Ascending aorta (tissue), 2 donors: ENCODE data around the gene ZFYVE28. TPM values are rescaled to one million over a fixed set of nuclear protein-coding genes. Genes with fewer than 3 reads are reported as not detected.

Experiments
- DNase-seq, 2 donors: peaks; one replicate each; pipeline ENCODE4 v3.0.0-alpha.2; 2019; ENCODE audit warnings: low spot score in 2 of 2
- H3K27ac ChIP-seq, 2 donors: fragments of 200-600 bp; sonication (generic); one replicate each; pipeline ENCODE4 v1.5.1; 2016 to 2017; ENCODE audit warnings: mild to moderate bottlenecking in 1 of 2
- H3K27me3 ChIP-seq: fragments of 200-600 bp; sonication (generic); one replicate; pipeline ENCODE4 v1.5.1; 2017
- H3K36me3 ChIP-seq, 2 donors: fragments of 200-600 bp; sonication (generic); one replicate each; pipeline ENCODE4 v1.5.1; 2016
- H3K4me1 ChIP-seq, 2 donors: fragments of 200-600 bp; sonication (generic); one replicate each; pipeline ENCODE4 v1.5.1; 2016 to 2017; ENCODE audit warnings: mild to moderate bottlenecking in 1 of 2
- H3K4me3 ChIP-seq, 2 donors: fragments of 200-600 bp; sonication (generic); one replicate each; pipeline ENCODE4 v1.5.1; 2016 to 2017; ENCODE audit warnings: mild to moderate bottlenecking in 1 of 2
- H3K9me3 ChIP-seq, 2 donors: fragments of 200-600 bp; sonication (generic); one replicate each; pipeline ENCODE4 v1.5.1; 2016
- intact Hi-C: fragments of 100-400 bp; cut with DNase I; formaldehyde crosslinking; loops from one replicate; pipeline ENCODE4 v1.15.1; 2023
- total RNA-seq: library from RNA; depleted of rRNA; stranded (reverse); fragments of >200 nt; gene quantifications from one replicate; pipeline ENCODE4 v1.1.0, GENCODE V29; 2016
- TF ChIP-seq, protein P1 (sequence below), 3 experiments: fragments of 200-600 bp in 2 of 3; fragments of 450-650 bp in 1 of 3; sonication (generic) in 2 of 3; IDR thresholded peaks; one replicate each; pipeline ENCODE4 v1.5.1; 2016 to 2019; ENCODE audit warnings: antibody characterized with exemption in 3 of 3, mild to moderate bottlenecking in 1 of 3, moderate library complexity in 1 of 3

ZFYVE28 gene
- total RNA-seq, 1 donor from 2014 or later = 12.3 TPM

DNA sequence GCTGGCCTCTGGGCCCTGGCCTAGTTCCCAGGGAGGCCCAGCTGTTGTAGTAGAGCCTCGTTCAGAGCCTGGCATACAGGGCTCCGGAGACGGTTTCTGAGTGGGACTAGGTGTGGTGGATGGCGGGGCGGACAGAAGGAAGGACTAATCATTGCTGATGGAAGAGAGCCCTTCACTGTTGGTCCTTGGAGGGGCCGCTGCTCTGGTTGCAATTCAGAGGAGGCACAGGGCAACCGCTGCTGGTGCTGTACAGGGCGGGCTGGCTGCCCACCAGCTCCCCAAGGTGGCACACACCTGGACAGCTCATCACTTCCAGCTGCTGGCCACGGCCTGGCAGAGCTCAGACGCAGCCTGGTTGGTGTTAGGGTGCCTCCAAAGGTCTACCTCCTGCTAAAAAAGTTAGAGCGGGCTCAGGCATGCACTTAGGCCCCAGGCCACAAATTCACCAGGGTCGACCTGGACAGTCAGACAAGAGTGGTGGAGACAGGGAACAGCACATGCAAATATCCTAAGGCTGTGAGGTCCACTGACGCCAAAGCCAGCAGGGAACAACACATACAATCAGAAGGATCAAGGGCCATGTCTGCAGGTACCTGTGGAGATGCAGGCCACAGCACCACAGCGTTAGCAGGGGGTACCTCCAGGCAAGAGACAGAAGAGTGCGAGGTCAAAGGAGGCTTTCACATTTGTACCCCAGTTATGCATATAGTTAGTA lies 43.0 kb upstream of the ZFYVE28 start:
- H3K9me3 ChIP-seq = no peaks in the 10 kb centered on the region
- no peaks in the 10 kb centered on the region for H3K27me3 ChIP-seq
- no peaks in the 10 kb centered on the region for H3K36me3 ChIP-seq
- H3K4me3 ChIP-seq = no peak overlapping the region
- no peak for DNase-seq
- TF ChIP-seq, protein P1, sequence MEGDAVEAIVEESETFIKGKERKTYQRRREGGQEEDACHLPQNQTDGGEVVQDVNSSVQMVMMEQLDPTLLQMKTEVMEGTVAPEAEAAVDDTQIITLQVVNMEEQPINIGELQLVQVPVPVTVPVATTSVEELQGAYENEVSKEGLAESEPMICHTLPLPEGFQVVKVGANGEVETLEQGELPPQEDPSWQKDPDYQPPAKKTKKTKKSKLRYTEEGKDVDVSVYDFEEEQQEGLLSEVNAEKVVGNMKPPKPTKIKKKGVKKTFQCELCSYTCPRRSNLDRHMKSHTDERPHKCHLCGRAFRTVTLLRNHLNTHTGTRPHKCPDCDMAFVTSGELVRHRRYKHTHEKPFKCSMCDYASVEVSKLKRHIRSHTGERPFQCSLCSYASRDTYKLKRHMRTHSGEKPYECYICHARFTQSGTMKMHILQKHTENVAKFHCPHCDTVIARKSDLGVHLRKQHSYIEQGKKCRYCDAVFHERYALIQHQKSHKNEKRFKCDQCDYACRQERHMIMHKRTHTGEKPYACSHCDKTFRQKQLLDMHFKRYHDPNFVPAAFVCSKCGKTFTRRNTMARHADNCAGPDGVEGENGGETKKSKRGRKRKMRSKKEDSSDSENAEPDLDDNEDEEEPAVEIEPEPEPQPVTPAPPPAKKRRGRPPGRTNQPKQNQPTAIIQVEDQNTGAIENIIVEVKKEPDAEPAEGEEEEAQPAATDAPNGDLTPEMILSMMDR (IDR thresholded peaks at IDR 0.05) = no peak
- H3K4me1 ChIP-seq = peaks cover 4 to 8% of the 10 kb centered on the region in 2 donors
- intact Hi-C loops = loop anchor here (10.0 kb wide), 2 partner anchors 473 to 503 kb away; partner anchors contain the start of genes GRK4 and NOP14
- H3K27ac ChIP-seq = no peak overlapping the region

DNA sequence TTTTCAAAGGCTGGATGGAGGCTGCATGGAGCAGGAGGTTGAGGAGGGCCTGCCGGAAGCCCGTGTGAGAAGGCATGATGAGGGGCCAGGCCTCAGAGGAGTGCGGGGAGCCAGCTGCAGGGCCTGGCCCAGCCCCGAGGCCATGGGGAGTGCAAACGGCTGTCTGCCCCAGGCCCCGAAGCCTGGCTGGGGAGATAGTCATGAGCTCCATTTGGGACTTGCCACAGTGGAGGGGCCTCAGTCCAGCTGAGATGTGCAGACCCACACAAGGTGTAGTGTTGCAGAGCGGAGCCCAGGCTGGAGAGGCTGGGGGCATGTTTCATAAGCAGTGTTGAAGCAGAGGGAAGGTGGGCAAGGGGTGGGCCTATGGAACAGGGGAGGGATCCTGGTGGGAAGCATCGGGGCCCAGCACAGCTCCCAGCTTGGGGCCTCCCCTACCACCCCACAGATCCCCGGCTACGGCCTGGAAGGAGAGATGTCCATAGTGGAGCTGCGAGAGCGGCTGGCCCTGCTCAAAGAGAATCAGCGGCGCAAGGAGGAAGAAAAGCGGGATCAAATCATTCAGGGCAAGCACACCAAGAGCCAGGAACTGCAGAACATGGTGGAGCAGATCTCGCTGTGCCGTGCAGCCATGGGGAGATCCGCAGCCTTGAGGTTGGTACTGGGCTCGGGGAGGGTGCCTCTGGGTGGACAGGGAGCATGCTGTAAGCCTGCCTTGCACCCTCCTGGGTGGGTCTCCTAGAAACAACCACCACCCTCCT lies 41.3 kb upstream of the ZFYVE28 start:
- no peaks in the 10 kb centered on the region for H3K27me3 ChIP-seq
- H3K9me3 ChIP-seq = no peaks in the 10 kb centered on the region
- intact Hi-C loops = loop anchor here (10.0 kb wide), 2 partner anchors 475 to 505 kb away; partner anchors contain the start of genes GRK4 and NOP14
- no peak overlapping the region for H3K27ac ChIP-seq
- no peak overlapping the region for H3K4me3 ChIP-seq
- no peaks in the 10 kb centered on the region for H3K36me3 ChIP-seq
- peaks cover 4 to 8% of the 10 kb centered on the region in 2 donors for H3K4me1 ChIP-seq
- DNase-seq = no peak
- TF ChIP-seq, protein P1 (IDR thresholded peaks at IDR 0.05) = no peak

DNA sequence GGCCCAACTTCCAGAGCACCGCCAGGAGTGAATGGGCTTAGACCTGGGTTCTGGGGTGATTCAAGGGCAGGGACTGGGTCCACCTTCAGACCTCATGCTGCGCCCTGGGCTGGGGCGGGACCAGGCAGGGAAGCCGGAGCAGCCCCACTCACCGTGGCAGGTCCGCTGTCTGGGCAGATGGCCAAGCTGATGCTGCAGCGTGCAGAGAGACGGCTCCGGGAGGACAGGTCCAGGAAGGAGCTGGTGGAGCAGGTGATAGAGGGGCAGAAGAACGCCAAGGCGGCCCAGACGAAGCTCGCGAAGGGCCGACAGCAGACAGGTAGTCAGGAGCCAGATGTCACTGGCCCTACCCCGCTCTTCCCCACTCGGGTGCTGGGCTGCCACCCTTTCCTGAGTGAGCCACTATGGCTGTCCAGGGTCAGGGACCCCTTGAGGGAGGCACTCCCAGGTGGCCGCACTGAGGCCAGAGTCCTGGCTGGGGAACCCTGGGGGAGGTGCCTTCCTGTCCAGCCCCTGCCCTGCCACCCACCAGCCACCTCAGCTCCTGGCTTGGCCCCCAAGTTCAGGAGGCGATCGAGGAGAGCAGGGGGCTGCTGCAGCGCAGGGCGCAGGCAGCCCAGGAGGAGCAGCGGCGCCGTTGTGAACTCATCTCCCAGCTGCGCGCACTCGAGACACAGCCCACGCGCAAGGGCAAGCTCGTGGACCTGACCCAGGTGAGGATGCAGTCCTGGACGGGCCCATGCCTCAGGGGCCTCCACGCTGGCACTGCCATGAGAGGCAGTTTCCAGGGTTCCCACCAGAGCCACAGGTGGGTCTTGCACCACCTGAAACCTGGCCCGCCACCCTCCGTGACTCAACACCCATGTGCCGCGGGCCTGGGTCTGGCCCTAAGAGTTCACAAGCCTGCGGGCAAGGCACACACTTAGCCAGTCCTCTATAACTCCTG lies 40.4 kb upstream of the ZFYVE28 start:
- Histone ChIP-seq H3K36me3 (no peaks in the 10 kb centered on the region), H3K27ac (no peak overlapping the region), H3K9me3 (no peaks in the 10 kb centered on the region), H3K4me3 (no peak overlapping the region), H3K4me1 (peaks cover 4 to 8% of the 10 kb centered on the region in 2 donors), H3K27me3 (no peaks in the 10 kb centered on the region)
- intact Hi-C loops = no loop called here
- DNase-seq = no peak
- TF ChIP-seq, protein P1 (IDR thresholded peaks at IDR 0.05) = no peak

DNA sequence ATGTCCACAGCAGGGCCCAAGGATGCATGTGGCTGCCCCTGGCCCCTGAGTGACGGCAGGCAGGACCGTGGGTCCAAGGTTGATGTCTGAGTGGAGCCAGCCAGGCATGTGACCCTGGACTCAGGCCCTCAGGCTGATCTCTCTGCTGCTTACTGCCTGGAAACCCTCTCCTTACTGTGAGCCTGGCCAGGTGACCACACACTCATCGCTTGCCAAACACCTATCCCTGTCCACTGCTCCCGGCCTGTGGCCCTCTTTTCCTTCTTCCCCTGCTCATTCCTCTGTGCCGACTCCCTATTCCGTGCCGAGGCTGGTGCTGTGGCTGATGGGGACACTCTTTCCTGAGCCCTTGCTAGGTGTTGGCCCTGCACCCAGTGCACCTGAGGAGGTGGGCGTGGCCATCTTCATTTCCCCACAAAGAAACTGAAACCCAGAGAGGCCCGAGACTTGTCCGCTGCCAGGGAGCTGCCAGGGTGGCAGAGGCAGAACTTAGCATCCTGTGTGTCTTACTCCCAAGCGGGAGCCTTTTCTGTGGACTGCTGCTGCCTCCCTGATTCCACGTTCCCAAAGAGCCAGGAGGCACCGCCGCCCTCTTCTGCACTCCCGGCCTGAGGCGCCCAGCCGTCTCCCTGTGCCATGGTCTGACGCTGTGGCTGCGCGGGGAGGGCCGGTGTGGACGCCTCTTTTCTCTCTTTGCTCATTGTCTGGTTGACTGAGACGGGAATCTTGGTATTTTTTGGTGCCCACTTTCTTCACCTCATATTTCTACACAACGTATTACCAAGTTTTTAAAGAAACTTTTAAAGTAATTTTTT lies 39.2 kb upstream of the ZFYVE28 start:
- H3K4me3 ChIP-seq = no peak overlapping the region
- intact Hi-C loops = no loop called here

More for the DNA sequence above, 39.2 kb upstream of the ZFYVE28 start:
- TF ChIP-seq, protein P1 (IDR thresholded peaks at IDR 0.05) = no peak
- H3K4me1 ChIP-seq = peaks cover 3 to 4% of the 10 kb centered on the region in 2 donors
- DNase-seq = no peak
- H3K9me3 ChIP-seq = no peaks in the 10 kb centered on the region
- no peaks in the 10 kb centered on the region for H3K27me3 ChIP-seq
- no peaks in the 10 kb centered on the region for H3K36me3 ChIP-seq
- H3K27ac ChIP-seq = no peak overlapping the region
